PC-9 (cell line): ENCODE results near the gene LBX2.

Experiments used
- CTCF ChIP-seq: fragments of 200-600 bp; sonication (generic); conservative IDR thresholded peaks from 2 replicates; pipeline ENCODE4 v1.6.1; 2017; ENCODE audit warnings: mixed run types, antibody characterized with exemption, mild to moderate bottlenecking, moderate library complexity
- EZH2 ChIP-seq: fragments of 200-600 bp; sonication (generic); IDR thresholded peaks from 2 replicates; pipeline ENCODE4 v1.8.0; 2017; ENCODE audit warnings: antibody characterized with exemption, low read depth

DNA sequence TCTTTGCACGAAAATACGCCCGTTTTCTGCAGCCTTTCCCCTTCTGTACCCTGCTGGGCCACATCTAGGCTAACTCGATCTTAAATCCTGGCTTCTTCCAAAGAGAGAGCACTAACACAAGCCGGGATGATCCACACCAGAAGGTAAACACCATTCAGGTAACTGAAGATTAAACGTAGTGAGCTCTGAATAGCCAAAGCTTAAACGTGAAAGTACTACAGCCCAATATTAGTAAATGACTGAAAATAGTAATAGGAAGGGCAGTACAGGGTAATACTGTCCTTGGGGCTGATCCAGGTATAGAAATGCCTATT is 26.5 kb downstream of the LBX2 start:
- no peak for TF ChIP-seq EZH2
- no peak for TF ChIP-seq CTCF
